K562 (cell line): ENCODE data around the gene APCDD1L.

Experiments used
- ARID3A ChIP-seq: IDR thresholded peaks from 2 replicates; pipeline ENCODE4 v1.6.1; 2012; ENCODE audit warnings: low read depth, low read length, improper control_type of control experiment, borderline replicate concordance
- CTCF ChIP-seq, 3 experiments: IDR thresholded peaks in 2 of 3; conservative IDR thresholded peaks in 1 of 3; 2 replicates each; pipeline ENCODE4 v1.5.1; 2011 to 2012; ENCODE audit warnings: low read length in 3 of 3, mild to moderate bottlenecking in 3 of 3, control low read depth in 2 of 3, improper control_type of control experiment in 1 of 3, inconsistent platforms in 1 of 3, low read depth in 1 of 3, mixed read lengths in 1 of 3, moderate library complexity in 1 of 3; ENCODE audit not compliant: insufficient read depth in 2 of 3
- KDM2B ChIP-seq: fragments of 250-450 bp; sonication (Bioruptor Pico); IDR thresholded peaks from 2 replicates; pipeline ENCODE4 v1.8.0; 2021; ENCODE audit warnings: mild to moderate bottlenecking, moderate library complexity
- MAZ ChIP-seq, 2 experiments: fragments of 450-650 bp in 1 of 2; sonication (generic) in 1 of 2; formaldehyde crosslinking; IDR thresholded peaks in 1 of 2; conservative IDR thresholded peaks in 1 of 2; 2 replicates each; pipeline versions ENCODE4 v1.4.0 to v1.5.0; 2020; ENCODE audit warnings: mild to moderate bottlenecking in 1 of 2, missing genetic modification reagents in 1 of 2
- MTA1 ChIP-seq: fragments of 450-650 bp; IDR thresholded peaks from 2 replicates; pipeline ENCODE4 v1.6.1; 2017; ENCODE audit warnings: borderline replicate concordance
- RBM25 ChIP-seq: fragments of 200-400 bp; formaldehyde crosslinking; IDR thresholded peaks from 2 replicates; pipeline ENCODE4 v1.6.1; 2018; ENCODE audit warnings: low read length, low read depth, moderate library complexity; ENCODE audit not compliant: severe bottlenecking
- THAP7 ChIP-seq: fragments of 250-450 bp; sonication (Bioruptor Pico); IDR thresholded peaks from 2 replicates; pipeline ENCODE4 v1.5.0; 2021
- ZBTB40 ChIP-seq, 2 experiments: fragments of 450-650 bp in 1 of 2; sonication (generic) in 1 of 2; formaldehyde crosslinking in 1 of 2; IDR thresholded peaks; 2 replicates each; pipeline versions ENCODE4 v1.7.1 to v1.9.0; 2016 to 2022; ENCODE audit warnings: inconsistent platforms in 1 of 2, mild to moderate bottlenecking in 1 of 2, missing genetic modification reagents in 1 of 2
- ZNF274 ChIP-seq: IDR thresholded peaks from 2 replicates; pipeline ENCODE4 v1.6.1; 2011; ENCODE audit warnings: low read depth, mild to moderate bottlenecking, low read length, moderate library complexity, borderline replicate concordance
- ZNF431 ChIP-seq: sonication (generic); formaldehyde crosslinking; IDR thresholded peaks from 2 replicates; pipeline ENCODE4 v1.8.0; 2022; ENCODE audit warnings: mild to moderate bottlenecking, missing genetic modification reagents

- TF ChIP-seq ZNF431 (CRISPR knock-in tag) (no peak), MAZ (CRISPR knock-in tag; conservative IDR thresholded peaks at IDR 0.05 in 1 of 2, IDR thresholded peaks at IDR 0.05 in 1 of 2) (no peak), ZNF274 (no peak), CTCF (IDR thresholded peaks at IDR 0.05 in 2 of 3, conservative IDR thresholded peaks at IDR 0.05 in 1 of 3; ENCODE audit: insufficient read depth in 2 of 3, low read depth in 1 of 3, low read length in 3 of 3) (no peak), ARID3A (no peak), RBM25 (no peak), KDM2B (CRISPR knock-in tag) (no peak), ZBTB40 (IDR thresholded peaks at IDR 0.05) (no peak), ZBTB40 (CRISPR knock-in tag; IDR thresholded peaks at IDR 0.05) (no peak), THAP7 (CRISPR knock-in tag) (no peak), MTA1 (no peak)
Observed at GRCh38 chr20:58458342-58459057, 56.7 kb downstream of the APCDD1L start.
